Vagina (tissue), 2 donors: Measurements from ENCODE around the gene CCNH.

ENCODE experiments used
- CTCF ChIP-seq, 3 experiments: fragments of 450-650 bp in 2 of 3; fragments of 200-600 bp in 1 of 3; sonication (generic) in 1 of 3; IDR thresholded peaks; one replicate each; pipeline ENCODE4 v1.5.1; 2017 to 2019; ENCODE audit warnings: antibody characterized with exemption in 3 of 3, mild to moderate bottlenecking in 2 of 3, moderate library complexity in 2 of 3
- POLR2AphosphoS5 ChIP-seq, 2 donors: sonication (generic); formaldehyde crosslinking; IDR thresholded peaks; one replicate each; pipeline ENCODE4 v1.9.0; 2017; ENCODE audit warnings: antibody characterized with exemption in 2 of 2, mild to moderate bottlenecking in 2 of 2, low read depth in 1 of 2; ENCODE audit not compliant: insufficient read depth in 1 of 2

- no peak for TF ChIP-seq CTCF (IDR thresholded peaks at IDR 0.05)
- TF ChIP-seq POLR2AphosphoS5 (IDR thresholded peaks at IDR 0.05; ENCODE audit: insufficient read depth in 1 of 2, low read depth in 1 of 2) = no peak
These were observed 13.6 kb downstream of the CCNH start for GRCh38 chr5:87398981-87399614.
